Right renal cortex interstitium (tissue), 3 donors: ENCODE data around the gene PCDHGB6. TPM values are rescaled to one million over a fixed set of nuclear protein-coding genes. Genes with fewer than 3 reads are reported as not detected.
"Not testable (repeated sequence)": the region's sequence is repeated elsewhere in the genome, so short reads cannot be mapped to it uniquely, and the experiment has no call there.

ENCODE experiments used
- DNase-seq, 3 donors: peaks; one replicate each; pipeline ENCODE4 v3.0.0-alpha.2; 2013; ENCODE audit warnings: low read depth in 3 of 3, low spot score in 2 of 3
- polyA plus RNA-seq, 3 donors: library from polyadenylated mRNA; unstranded; fragments of 120-200 nt; gene quantifications; one replicate each; pipeline ENCODE4 v1.2.1, GENCODE V29; 2013; ENCODE audit not compliant: insufficient read length in 3 of 3

The PCDHGB6 gene
- polyA plus RNA-seq, 3 donors, result 6.6 to 8.2 (median 6.8) TPM

DNA sequence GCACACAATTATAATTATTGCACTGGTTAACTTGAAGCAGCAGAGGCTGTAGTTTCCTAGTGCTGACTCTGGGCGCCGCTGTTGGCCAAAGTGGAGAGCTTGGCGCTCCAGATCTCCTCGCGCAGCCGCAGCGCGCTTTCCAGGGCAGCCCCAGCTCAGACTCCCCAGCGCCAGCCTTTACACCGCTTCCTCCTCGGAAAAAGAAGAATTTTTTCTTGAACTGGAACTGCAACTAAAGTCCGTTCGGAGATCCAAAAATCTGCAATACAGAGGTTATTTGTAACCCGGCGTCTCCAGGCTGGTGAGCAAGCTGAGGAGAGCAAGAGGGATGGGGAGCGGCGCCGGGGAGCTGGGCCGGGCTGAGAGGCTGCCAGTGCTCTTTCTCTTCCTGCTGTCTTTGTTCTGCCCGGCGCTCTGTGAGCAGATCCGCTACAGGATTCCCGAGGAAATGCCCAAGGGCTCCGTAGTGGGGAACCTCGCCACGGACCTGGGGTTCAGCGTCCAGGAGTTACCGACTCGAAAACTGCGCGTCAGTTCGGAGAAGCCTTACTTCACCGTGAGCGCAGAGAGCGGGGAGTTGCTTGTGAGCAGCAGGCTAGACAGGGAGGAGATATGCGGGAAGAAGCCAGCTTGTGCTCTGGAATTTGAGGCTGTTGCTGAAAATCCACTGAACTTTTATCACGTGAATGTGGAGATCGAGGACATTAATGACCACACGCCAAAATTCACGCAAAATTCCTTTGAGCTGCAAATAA lies 20.1 kb upstream of the PCDHGB6 start, which contains the start of gene PCDHGB4:
Gene PCDHGB4 (plus strand): TSS at position 142 of the 755 bp plus-strand sequence. CDS start 187 bp downstream, at position 329.
- not testable (repeated sequence) for DNase-seq

DNA sequence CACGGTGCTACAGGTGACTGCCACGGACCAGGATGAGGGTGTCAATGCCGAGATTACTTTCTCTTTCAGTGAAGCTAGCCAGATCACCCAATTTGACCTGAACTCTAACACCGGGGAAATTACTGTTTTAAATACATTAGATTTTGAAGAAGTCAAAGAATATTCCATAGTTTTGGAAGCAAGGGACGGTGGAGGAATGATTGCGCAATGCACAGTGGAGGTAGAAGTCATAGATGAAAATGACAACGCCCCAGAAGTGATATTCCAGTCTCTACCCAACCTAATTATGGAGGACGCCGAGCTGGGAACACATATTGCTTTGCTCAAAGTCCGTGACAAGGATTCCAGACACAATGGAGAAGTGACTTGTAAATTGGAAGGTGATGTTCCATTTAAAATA lies 19.2 kb upstream of the PCDHGB6 start:
- DNase-seq, result no peak

DNA sequence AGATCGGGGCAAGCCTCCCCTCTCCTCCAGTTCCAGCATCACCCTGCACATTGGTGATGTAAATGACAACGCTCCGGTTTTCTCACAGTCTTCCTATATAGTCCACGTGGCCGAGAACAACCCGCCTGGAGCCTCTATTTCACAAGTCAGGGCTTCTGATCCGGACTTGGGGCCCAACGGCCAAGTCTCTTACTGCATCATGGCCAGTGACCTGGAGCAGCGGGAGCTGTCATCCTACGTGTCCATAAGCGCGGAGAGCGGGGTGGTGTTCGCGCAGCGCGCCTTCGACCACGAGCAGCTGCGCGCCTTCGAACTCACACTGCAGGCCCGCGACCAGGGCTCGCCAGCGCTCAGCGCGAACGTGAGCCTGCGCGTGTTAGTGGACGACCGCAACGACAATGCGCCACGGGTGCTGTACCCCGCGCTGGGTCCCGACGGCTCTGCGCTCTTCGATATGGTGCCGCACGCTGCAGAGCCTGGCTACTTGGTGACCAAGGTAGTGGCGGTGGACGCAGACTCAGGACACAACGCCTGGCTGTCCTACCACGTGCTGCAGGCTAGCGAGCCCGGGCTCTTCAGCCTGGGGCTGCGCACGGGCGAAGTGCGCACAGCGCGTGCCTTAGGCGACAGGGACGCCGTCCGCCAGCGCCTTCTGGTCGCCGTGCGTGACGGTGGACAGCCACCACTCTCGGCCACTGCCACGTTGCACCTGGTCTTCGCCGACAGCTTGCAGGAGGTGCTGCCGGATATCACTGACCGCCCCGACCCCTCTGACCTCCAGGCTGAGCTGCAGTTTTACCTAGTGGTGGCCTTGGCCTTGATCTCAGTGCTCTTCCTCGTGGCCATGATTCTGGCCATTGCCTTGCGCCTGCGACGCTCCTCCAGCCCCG lies 18.4 kb upstream of the PCDHGB6 start:
- no peak for DNase-seq

DNA sequence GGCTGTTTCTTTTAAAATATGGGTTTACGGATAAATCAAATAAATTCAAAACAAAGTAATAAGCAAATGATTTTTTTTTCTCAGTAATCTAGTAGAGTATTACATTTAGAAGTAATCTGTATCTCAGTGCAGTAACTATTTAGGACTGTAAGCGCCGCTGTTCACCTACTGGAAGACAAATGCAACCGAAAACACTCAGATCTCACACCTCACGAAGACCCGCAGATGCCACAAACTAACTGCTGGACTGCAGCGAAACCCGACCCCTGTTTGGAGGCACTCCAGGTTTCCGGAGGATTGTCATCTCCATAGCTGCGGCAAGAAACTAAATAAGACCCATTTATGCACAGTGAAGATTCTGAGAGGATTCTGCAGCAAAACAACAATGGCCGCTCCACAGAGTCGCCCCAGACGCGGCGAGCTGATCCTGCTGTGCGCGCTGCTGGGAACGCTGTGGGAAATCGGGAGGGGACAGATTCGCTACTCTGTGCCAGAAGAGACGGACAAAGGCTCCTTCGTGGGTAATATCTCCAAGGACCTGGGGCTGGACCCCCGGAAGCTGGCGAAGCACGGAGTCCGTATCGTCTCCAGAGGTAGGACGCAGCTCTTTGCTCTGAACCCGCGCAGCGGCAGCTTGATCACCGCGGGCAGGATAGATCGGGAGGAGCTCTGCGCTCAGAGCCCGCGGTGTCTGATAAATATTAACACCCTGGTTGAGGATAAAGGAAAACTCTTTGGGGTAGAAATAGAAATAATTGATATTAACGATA lies 15.2 kb upstream of the PCDHGB6 start, which contains the start of gene PCDHGA8:
Gene PCDHGA8 (plus strand): TSS at position 205 of the 770 bp plus-strand sequence. CDS start 181 bp downstream, at position 386.
- no peak for DNase-seq

DNA sequence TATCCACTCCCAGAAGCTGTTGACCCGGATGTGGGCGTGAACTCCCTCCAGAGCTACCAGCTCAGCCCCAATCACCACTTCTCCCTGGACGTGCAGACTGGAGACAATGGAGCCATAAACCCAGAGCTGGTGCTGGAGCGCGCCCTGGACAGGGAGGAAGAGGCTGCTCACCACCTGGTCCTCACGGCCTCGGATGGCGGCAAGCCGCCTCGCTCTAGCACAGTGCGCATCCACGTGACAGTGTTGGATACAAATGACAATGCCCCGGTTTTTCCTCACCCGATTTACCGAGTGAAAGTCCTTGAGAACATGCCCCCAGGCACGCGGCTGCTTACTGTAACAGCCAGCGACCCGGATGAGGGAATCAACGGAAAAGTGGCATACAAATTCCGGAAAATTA lies 14.6 kb upstream of the PCDHGB6 start:
- no peak for DNase-seq

DNA sequence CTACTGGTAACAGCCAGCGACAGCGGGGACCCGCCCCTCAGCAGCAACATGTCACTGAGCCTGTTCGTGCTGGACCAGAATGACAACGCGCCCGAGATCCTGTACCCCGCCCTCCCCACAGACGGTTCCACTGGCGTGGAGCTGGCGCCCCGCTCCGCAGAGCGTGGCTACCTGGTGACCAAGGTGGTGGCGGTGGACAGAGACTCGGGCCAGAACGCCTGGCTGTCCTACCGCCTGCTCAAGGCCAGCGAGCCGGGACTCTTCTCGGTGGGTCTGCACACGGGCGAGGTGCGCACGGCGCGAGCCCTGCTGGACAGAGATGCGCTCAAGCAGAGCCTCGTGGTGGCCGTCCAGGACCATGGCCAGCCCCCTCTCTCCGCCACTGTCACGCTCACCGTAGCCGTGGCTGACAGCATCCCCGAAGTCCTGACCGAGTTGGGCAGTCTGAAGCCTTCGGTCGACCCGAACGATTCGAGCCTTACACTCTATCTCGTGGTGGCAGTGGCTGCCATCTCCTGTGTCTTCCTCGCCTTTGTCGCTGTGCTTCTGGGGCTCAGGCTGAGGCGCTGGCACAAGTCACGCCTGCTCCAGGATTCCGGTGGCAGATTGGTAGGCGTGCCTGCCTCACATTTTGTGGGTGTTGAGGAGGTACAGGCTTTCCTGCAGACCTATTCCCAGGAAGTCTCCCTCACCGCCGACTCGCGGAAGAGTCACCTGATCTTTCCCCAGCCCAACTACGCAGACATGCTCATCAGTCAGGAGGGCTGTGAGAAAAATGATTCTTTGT lies 13.2 kb upstream of the PCDHGB6 start:
- not testable (repeated sequence) for DNase-seq

DNA sequence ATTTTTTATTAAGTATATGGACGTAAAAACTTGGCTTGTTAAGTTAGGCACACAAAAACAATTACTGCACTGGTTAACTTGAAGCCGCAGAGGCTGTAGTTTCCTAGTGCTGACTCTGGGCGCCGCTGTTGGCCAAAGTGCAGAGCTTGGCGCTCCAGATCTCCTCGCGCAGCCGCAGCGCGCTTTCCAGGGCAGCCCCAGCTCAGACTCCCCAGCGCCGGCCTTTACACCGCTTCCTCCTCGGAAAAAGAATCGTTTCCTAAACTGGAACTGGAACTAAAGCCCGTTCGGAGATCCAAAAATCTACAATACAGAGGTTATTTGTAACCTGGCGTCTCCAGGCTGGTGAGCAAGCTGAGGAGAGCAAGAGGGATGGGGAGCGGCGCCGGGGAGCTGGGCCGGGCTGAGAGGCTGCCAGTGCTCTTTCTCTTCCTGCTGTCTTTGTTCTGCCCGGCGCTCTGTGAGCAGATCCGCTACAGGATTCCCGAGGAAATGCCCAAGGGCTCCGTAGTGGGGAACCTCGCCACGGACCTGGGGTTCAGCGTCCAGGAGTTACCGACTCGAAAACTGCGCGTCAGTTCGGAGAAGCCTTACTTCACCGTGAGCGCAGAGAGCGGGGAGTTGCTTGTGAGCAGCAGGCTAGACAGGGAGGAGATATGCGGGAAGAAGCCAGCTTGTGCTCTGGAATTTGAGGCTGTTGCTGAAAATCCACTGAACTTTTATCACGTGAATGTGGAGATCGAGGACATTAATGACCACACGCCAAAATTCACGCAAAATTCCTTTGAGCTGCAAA lies 9.9 kb upstream of the PCDHGB6 start, which contains the start of gene PCDHGB5:
Gene PCDHGB5 (plus strand): TSS at position 192 of the 796 bp plus-strand sequence. CDS start 181 bp downstream, at position 373.
- DNase-seq, result not testable (repeated sequence)

DNA sequence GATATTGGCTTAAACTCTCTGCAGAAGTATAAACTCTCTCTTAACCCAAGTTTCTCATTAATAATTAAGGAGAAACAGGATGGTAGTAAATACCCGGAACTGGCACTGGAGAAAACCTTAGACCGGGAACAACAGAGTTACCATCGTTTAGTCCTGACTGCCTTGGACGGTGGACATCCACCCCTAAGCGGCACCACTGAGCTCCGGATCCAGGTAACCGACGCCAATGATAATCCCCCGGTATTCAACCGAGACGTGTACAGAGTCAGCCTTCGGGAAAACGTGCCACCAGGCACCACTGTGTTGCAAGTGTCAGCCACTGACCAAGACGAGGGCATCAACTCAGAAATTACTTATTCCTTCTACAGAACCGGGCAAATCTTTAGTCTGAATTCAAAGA lies 9.2 kb upstream of the PCDHGB6 start:
- DNase-seq, result no peak

DNA sequence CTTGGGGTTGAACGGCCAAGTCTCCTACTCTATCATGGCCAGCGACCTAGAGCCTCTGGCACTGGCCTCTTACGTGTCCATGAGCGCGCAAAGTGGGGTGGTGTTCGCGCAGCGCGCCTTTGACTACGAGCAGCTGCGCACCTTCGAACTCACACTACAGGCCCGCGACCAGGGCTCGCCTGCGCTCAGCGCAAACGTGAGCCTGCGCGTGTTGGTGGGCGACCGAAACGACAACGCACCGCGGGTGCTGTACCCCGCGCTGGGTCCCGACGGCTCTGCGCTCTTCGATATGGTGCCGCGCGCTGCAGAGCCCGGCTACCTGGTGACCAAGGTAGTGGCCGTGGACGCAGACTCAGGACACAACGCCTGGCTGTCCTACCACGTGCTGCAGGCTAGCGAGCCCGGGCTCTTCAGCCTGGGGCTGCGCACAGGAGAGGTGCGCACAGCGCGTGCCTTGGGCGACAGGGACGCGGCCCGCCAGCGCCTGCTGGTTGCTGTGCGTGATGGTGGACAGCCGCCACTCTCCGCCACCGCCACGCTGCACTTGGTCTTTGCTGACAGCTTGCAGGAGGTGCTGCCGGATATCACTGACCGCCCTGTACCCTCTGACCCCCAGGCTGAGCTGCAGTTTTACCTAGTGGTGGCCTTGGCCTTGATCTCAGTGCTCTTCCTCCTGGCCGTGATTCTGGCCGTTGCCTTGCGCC lies 8.1 kb upstream of the PCDHGB6 start:
- DNase-seq, result no peak

DNA sequence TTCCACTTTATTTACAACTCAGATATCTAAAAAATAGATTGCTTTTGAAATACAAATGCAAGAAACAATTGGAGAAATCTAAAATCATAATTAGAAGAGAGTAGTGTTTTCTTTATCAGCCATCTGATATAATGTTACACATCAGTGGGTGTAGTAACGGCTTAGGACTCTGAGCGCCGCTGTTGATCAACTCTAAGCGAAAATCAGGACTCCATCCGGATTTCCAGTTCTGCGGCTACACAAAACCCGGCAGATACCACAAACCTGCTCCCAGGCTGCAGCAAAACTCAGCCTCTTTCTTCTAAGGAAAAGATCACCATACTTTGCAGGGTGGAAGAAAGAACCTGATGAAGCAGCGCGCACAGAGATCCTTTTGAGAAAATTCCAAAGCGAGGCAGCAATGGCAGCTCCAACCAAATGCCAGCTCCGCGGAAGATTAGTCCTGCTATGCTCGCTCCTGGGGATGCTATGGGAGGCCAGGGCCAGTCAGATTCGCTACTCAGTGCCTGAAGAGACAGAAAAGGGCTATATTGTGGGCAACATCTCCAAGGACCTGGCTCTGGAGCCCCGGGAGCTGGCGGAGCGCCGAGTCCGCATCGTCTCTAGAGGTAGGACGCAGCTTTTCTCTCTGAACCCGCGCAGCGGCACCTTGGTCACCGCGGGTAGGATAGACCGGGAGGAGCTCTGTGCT lies 5.1 kb upstream of the PCDHGB6 start, which contains the start of gene PCDHGA9:
Gene PCDHGA9 (plus strand): TSS at position 226 of the 691 bp plus-strand sequence. CDS start 175 bp downstream, at position 401.
- DNase-seq, result no peak

DNA sequence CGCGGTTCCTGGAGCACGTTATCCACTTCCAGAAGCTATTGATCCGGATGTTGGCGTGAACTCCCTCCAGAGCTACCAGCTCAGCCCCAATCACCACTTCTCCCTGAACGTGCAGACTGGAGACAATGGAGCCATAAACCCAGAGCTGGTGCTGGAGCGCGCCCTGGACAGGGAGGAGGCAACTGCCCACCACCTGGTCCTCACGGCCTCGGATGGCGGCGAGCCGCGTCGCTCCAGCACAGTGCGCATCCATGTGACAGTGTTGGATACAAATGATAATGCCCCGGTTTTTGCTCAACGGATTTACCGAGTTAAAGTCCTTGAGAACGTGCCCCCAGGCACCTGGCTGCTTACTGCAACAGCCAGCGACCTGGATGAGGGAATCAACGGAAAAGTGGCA lies 4.4 kb upstream of the PCDHGB6 start:
- no peak for DNase-seq

DNA sequence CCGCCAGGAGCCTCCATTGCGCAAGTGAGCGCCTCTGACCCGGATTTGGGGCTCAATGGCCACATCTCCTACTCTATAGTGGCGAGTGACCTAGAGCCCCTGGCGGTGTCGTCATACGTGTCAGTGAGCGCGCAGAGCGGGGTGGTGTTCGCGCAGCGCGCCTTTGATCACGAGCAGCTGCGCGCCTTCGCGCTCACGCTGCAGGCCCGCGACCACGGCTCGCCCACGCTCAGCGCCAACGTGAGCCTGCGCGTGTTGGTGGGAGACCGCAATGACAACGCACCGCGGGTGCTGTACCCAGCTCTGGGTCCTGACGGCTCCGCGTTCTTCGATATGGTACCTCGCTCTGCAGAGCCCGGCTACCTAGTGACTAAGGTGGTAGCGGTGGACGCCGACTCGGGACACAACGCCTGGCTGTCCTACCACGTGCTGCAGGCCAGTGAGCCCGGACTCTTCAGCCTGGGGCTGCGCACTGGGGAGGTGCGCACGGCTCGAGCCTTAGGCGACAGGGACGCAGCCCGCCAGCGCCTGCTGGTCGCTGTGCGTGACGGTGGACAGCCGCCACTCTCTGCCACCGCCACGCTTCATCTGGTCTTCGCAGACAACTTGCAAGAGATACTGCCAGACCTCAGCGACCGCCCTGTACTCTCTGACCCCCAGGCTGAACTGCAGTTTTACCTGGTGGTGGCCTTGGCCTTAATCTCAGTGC lies 1.9 kb downstream of the PCDHGB6 start:
- no peak for DNase-seq

DNA sequence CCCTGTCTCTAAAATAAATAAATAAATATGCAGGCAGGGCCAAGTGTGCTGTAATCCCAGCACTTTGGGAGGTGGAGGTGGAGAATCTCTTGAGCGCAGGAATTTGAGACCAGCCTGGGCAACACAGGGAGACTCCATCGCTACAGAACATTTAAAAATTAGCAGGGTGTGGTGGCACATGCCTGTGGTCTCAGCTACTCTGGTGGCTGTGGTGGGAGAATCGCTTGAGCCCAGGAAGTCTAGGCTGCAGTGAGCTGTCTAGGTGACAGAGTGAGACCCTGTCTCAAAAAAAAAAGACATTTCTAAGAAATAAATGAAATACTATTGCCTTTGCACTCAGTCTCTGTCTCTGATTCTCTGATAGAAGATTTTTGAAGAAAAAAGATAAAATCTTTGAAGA lies 3.8 kb downstream of the PCDHGB6 start:
- DNase-seq, result no peak

DNA sequence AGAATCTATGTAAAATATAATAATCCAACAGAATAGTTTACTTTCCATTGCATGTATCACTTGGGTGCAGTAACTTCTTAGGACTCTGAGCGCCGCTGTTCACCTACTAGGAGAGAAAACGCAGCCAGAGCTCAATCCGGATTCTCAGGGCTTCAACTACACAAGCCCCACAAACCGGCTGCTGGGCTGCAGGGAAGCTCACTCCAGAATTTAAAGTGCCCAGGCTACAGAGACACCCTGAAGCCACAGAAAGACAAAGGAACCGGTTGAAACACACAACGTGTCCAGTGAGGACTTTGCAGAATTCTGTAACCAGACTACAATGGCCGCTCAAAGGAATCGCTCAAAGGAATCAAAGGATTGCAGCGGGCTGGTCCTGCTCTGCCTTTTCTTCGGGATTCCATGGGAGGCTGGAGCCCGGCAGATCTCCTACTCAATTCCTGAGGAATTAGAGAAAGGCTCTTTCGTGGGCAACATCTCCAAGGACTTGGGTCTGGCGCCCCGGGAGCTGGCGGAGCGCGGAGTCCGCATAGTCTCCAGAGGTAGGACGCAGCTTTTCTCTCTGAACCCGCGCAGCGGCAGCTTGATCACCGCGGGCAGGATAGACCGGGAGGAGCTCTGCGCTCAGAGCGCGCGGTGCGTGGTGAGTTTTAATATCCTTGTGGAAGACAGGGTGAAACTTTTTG lies 5.2 kb downstream of the PCDHGB6 start, which contains the start of gene PCDHGA10:
Gene PCDHGA10 (plus strand): TSS at position 134 of the 686 bp plus-strand sequence. CDS start 189 bp downstream, at position 323.
- no peak for DNase-seq

DNA sequence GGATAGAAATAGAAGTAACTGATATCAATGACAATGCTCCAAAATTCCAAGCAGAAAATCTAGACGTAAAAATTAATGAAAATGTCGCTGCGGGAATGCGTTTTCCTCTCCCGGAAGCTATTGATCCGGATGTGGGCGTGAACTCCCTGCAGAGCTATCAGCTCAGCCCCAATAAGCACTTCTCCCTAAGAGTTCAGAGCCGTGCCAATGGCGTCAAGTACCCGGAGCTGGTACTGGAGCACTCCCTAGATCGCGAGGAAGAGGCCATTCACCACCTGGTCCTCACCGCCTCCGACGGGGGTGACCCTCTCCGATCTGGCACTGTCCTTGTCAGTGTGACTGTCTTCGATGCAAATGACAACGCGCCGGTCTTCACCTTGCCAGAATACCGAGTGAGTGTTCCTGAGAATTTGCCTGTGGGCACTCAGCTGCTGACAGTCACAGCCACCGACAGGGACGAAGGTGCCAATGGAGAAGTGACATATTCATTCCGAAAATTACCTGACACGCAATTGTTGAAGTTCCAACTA lies 5.8 kb downstream of the PCDHGB6 start:
- no peak for DNase-seq
